DMS114 treated with DMSO at 0.1 percent for 48 hours (cell line): ENCODE measurements around the gene FASTKD3.
"Not testable (repeated sequence)": the region's sequence is repeated elsewhere in the genome, so short reads cannot be mapped to it uniquely, and the experiment has no call there.

ENCODE experiments used
- DNase-seq: peaks from one replicate; lab custom pipeline; 2025; ENCODE audit not compliant: unreplicated experiment; lab: John Stamatoyannopoulos, UW

Gene FASTKD3, protein sequence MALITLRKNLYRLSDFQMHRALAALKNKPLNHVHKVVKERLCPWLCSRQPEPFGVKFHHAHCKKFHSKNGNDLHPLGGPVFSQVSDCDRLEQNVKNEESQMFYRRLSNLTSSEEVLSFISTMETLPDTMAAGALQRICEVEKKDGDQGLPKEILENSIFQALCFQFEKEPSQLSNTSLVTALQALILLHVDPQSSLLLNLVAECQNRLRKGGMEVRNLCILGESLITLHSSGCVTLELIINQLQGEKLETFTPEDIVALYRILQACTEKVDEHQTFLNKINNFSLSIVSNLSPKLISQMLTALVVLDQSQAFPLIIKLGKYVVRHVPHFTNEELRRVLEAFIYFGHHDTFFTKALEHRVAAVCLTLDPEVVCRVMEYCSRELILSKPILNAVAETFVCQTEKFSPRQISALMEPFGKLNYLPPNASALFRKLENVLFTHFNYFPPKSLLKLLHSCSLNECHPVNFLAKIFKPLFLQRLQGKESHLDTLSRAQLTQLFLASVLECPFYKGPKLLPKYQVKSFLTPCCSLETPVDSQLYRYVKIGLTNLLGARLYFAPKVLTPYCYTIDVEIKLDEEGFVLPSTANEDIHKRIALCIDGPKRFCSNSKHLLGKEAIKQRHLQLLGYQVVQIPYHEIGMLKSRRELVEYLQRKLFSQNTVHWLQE

DNA sequence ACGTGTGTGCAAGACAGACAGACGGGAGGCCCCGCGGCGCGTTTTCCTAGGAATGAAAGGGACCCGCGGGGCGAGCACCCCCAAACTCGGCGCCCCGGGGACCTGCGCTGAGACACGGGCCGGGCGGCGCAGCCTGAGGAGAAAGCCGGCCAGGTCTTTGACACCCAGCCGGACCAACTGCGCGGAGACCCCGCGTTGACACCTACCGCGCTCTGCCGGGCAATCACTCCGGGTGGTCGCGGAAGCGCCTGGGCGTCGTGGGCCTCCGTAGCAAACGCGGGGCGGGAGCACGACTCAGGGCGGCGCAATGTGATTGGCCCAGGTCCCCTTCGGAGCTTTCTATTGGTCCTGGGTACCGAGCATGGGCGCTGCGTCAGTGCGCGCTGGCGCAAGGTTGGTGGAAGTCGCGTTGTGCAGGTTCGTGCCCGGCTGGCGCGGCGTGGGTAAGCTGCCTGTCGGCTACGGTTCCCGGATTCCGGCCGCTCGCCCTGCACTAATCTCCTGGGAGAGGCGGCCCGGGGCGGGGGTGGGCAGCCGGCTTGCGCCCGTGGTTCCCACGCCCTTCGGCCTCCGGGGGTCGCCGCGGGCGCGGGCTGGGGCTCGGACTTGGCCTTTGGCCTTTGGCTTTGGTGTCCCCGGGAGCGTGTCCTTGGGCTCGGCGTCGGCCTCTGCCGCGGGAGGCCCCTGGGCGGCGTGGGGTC is at the start of gene FASTKD3, which contains the start of gene MTRR:
Gene FASTKD3, minus strand, starts transcription at position 259 of the 701 bp plus-strand sequence. CDS start 948 bp downstream, outside the sequence.
Gene MTRR, plus strand, starts transcription at position 376 of the 701 bp plus-strand sequence. CDS start 1,647 bp downstream, outside the sequence.
- peak; percentile 88 for DNase-seq

DNA sequence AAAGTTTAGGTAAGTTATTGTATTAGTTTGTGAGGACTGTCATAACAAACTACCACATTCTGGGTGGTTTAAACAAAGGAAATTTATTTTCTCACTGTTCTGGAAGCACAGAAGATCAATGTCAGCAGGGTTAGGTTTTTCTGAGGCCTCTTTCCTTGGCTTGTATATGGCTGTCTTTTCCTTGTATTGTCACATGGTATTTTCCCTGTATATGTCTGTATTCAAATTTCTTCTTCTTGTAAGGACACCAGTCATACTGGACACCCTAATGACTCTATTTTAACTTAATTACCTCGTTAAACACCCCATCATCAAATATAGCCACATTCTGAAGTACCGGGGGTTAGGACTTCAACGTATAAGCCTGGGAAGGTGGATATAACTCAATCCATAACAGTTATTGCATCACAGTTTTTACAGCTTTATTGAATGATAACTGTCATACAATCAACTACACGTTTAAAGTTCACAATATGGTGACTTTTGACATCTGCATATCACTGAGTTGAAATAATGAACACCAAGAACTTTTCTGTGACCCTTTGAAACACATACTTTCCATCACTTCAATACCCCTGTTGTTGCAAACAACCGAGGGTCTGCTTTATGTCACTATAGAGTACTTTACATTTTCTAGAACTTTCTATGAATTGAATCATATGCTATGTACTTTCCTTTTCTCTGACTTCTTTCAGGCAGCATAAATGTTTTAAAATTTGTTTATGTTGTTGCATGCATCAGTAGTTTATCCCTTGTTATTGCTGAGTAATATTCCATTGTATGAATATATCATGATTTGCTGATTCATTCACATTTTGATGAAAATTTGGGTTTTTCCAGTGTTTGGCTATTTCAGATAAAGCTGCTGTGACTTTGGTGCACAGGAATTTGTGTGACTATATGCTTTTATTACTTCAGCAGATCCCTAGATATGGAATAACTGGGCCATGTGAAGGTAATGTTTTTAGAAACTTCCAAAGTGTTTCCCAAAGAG is 48.6 kb upstream of the FASTKD3 start:
- no peak for DNase-seq

DNA sequence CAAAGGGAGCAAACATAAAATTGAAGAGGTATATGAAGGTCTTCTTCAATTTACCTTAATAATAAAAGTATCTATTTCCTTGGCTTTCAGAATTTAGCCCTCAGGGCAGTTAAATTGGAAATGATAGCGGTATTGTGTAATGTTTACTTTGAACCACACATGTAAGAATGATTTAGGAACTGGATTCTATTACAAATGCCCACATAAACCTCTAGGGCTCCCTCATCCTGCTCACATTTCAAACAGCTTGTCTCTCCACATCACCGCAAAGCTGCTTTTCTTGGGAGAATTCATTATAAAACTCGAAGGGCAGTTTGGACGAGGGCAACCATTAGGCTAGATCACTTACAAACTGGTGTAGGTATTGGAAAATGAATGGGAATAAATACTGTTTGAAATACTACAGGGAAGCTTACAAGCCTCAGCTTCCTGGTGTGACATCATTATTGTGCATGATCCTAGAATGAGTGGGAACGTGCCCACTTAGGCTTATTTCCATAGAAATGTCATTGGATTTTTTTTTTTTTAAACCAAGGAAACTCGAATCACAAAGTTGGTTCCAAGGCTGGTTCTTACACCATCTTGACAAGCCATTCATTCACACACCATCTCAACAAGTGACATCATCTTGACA is 47.5 kb upstream of the FASTKD3 start:
- DNase-seq, result no peak

DNA sequence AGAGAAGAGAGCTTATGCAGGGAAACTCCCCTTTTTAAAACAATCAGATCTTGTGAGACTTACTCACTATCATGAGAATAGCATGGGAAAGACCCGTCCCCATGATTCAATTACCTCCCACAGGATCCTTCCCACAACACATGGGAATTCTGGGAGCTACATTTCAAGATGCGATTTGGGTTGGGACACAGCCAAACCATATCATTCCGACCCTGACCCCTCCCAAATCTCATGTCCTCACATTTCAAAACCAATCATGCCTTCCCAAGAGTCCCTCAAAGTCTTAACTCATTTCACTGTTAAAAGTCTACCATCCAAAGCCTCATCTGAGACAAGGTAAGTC is 42.6 kb upstream of the FASTKD3 start:
- not testable (repeated sequence) for DNase-seq

DNA sequence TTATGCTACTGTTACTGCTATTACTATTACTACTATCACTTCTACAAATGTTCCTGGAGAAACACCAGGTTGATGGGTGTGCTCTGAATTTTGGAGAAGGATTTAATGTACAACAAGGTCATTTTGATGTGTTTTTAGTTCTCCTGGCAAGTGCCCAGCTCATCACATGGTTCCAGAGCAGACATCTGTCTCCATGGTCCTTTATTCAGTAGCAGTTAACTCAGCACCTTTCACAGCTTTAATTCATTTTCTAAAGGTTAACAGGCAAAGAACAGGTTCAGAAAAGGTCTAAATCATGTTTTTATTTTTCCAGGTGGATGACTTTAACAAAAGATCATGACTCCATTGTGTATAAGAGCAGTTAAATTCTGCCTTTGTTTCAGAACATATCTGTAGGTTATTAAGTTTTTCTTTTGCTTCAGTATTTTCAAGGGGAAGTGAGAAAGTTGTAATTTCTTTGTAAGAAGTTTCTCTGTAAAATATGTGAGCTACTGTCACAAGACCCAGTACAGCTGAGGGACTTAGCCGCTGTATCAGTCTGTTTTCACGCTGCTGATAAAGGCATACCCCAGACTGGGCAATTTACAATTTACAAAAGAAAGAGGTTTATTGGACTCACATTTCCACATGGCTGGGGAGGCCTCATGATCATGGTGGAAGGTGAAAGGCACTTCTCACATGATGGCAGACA is 42.1 kb upstream of the FASTKD3 start:
- DNase-seq, result no peak

DNA sequence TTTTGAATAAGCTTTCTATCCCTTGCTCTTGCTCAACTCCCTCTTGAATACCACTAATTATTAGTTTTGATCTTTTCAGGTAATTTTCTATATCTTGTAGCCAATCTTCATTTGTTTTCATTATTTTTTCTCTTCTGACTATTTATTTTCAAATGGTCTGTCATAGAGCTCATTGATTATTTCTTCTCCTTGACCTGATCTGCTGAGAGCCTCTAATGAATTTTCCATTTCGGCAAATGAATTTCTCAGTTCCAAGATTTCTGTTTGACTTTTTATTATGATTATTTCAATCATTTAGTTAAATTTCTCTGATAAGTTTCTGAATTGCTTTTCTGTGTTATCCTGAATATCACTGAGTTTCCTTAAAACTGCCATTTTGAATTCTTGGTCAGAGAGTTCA is 39.5 kb upstream of the FASTKD3 start:
- no peak for DNase-seq

DNA sequence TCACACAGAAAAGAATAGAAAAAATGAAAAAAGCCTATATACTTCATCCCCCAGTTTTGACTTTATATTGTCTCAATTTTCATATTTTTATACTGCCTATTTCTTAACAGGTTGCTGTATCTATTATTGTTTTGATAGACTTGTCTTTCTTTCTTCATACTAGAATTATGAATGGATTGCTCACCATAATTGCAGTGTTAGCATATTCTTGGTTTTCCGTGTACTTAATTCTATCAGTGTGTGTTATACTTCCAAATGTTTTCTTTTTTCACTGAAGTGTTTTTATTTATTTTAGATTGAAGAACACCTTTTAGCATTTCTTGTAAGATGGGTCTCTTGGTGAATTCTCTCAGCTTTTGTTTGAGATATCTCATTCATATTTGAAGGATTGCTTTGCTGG is 38.8 kb upstream of the FASTKD3 start:
- no peak for DNase-seq

DNA sequence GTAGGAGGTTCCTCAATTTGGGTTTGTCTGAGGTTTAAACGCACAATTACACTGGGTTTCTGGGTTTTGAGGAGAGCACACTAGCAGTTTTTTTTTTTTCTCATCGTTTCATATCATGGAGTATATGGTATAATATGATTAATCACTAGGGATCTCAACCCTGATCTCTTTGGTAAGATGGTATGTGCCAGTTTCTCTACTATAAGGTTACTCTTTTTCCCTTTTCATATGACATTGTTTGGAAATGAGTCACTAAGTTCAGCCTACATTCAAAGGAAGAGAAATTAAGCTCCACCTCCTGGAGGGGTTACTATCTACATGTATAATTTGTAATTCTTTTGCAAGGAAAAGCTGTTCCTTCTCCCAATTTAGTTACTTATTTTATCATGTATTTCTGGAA is 35.3 kb upstream of the FASTKD3 start:
- no peak for DNase-seq

DNA sequence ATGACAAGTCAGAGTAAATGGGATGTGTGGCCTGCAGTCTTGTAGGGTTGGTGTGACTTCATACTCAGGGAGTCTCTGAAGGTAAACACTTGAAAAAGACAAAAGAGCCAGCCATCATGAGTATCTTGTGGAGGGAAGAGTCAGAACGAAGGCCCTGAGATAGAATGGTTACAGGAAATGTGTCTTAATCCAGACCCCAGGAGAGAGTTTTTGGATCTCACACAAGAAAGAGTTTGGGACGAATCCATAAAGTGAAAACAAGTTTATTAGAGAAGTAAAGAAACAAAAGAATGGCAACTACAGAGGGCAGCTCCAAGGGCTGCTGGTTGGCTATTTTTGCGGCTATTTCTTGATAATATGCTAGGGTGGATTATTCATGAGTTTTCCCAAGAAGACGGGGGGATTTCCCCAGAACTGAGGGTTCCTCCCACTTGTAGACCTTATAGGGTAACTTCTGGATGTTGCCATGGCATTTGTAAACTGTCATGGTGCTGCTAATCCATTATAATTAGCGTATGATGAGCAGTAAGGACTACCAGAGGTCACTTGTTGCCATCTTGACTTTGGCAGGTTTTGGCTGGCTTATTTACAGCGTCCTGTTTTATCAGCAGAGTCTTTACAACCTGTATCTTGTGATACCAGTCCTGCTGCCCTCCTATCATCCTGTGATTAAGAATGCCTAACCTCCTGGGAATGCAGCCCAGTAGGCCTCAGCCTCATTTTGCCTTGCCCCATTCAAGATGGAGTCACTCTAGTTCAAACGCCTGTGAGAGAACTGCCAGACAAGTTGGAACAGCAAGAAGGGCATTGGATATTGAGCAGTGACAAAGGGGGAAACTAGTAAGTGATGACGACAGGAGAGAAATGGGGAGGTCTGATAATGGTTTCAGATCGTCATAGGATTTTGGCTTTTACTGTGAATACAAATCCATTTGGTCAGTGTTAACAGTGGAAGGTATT is 34.1 kb upstream of the FASTKD3 start:
- no peak for DNase-seq

DNA sequence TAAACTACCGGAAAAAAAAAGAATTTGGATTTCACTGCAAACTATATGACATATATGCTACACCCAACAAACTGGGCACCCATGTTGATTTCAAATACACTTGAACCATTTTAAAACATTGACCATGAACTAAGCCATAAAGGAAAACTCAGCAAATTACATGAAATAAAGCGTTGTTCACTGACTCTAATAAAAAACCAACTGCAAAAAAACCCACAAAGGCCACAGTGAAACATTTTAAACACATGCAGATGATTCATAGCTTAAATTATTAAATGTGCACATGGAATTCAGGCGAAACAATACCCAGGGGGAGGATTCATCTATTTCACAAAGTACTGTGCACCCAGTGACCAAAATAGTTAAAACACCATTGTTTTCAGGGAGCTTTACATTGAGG is 33.4 kb upstream of the FASTKD3 start:
- DNase-seq, result no peak

DNA sequence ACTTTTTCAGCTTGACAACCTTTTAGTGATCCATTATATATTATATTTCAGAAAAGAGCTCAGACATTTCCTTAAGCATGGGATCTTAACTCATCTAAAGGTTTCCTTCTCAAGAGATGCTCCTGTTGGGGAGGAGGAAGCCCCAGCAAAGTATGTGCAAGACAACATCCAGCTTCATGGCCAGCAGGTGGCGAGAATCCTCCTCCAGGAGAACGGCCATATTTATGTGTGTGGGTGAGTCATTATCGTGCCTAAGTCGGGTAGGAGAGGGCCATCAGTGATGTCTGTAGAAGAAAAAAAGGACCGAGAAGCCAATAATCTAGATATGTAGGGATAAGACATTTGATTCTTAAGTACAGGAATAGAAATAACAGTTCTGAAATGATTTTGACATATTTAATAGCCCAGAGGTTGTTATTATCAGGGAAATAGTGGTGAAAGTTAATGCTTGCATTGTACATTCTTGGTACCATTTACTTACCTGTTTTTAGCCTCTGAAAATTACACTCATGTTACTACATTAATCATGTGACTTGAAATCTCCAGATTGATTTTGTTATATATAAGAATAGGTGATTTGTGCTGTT is 28.3 kb upstream of the FASTKD3 start:
- peak; percentile 28 for DNase-seq

DNA sequence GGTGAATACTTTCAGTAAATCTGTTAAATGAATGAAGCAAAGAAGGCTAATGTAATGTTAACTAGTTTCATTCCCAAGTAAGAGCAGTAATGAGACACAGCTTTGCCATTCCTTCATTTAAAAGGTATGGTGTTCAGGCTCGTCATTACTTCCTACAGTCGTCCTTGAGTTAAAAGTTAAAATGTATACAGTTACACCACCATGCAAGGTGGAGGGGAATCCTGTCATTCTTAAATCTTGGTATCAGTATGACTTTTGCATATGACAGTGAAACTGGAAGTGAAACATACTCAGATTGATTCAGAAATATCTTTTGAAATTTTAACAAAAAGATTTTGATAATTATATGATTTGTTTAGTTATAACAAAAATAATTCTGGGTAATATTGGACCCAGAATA is 26.0 kb upstream of the FASTKD3 start:
- DNase-seq, result no peak

DNA sequence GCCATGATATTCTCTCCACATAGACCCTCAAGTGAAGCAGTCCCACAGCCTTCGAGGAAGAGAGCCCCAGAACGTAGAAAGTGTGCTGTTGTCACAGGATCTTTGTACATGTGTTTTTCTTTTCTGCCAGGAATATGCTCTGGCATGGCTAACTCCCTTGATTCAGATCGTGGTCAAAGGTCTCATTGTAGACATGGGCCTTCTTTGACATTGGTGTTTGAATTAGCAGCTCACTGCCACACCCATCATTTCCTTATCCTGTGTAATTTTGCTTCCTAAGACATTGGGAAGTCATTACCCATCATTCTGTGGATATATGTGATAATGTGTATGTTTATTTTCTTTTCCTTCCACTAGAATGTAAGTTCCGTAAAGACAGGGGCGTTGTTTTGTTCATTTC is 25.6 kb upstream of the FASTKD3 start:
- DNase-seq, result no peak

DNA sequence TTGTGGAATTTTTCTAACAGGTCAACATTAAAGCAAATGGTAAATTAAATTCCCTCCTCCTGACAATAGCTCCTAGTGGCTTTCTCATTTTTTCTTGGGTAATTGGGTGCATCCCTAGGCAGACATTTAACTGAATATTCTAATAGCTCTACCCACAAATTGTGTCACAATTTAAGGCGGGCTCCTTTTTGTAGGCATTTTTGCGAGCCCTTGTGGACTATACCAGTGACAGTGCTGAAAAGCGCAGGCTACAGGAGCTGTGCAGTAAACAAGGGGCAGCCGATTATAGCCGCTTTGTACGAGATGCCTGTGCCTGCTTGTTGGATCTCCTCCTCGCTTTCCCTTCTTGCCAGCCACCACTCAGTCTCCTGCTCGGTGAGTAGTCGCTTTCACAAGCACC is 20.1 kb upstream of the FASTKD3 start:
- DNase-seq, result no peak

DNA sequence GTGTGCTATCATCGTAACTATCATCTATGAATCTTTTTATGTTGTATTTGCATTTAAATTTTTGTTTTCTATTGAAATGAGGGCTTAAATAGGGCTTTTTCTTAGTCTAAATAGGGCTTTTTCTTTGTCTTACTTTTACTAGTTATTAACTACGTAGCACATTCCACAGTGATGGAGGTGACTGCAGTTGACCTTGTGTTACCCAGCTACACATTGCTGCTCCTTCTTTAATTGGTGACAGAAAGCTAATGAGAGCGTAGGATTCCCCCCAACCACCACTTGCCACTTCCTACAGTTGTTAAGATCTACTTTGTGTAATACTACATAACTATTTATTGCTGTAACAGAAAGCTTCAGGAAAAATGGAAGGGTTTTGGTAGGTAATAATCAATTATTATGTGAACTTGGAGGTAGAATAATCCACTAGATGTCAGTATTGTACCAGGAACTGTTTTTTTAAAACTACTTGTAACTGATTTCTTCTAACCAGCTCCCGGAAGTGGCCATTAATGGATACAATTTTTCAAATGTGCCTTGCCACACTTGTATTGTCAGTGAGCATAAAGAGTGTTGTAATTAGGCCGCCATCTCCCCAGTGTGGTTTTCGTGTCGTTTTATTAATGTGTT is 18.1 kb upstream of the FASTKD3 start:
- peak; percentile 35 for DNase-seq

DNA sequence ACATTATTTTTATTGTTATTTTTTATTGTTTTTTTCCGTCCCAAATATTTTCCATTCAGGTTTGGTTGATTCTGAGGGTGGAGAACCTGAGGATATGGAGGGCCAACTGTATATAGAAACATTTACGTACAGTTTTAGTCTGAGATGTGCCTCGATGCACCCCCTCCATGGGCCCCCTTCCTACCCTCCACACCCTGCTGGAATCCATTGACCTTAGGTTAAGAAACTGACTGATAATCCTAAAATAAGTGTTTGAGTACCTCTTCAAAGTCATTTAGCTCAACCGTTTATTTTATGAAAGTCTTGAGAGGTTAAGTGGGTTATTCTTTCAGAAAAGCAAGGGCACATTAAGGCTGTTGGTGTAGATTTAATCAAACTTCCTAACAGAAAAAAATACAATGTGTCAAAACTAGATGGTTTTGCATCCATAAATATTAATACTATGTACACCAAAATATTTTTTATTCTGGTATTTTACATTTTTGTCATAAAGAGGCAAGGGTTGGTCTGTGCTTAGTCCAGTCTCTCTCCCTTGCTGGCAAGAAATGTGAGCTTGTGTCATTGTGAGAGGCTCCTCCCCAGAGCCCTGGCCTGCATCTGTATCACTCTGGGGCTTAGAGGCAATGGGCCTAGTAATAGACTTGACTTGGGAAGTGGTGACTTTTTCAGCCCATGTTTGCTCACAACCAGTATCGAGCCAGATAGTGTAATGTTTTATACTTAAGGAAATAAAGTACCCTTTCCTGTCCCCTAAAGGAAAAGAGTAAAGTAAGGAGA is 15.8 kb upstream of the FASTKD3 start:
- DNase-seq, result no peak

DNA sequence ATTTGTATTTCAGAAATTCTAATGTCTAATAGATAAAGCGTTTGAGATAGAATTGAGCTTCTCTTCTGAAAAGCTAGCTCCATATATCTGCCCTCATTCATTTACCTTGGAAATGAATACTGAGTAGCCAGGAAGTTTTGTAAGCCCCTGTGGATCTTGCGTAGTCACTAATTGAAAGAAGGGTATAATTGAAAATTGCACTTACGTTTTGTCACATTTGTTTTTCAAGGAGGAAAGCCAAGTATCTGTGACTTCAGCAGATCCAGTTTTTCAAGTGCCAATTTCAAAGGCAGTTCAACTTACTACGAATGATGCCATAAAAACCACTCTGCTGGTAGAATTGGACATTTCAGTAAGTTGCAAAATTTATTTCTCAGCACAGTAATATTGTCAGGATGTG is 14.1 kb upstream of the FASTKD3 start:
- no peak for DNase-seq
